H9 (cell line): ENCODE measurements around the gene DCDC1. TPM values are rescaled to one million over a fixed set of nuclear protein-coding genes. Genes with fewer than 3 reads are reported as not detected.

Experiments
- DNase-seq: peaks from one replicate; pipeline ENCODE4 v3.0.0-alpha.2; 2017
- H2AFZ ChIP-seq: one replicate; pipeline ENCODE4 v1.6.1; 2013; ENCODE audit warnings: mild to moderate bottlenecking, low read length, control low read depth, moderate library complexity
- H2AK5ac ChIP-seq: 2 replicates; pipeline ENCODE4 v1.6.1; 2013; ENCODE audit warnings: low read length, control low read depth, mixed read lengths; ENCODE audit not compliant: insufficient read length
- H2BK120ac ChIP-seq: one replicate; pipeline ENCODE4 v1.6.1; 2013; ENCODE audit warnings: low read depth, mild to moderate bottlenecking, low read length, control low read depth, inconsistent platforms; ENCODE audit not compliant: poor library complexity, severe bottlenecking
- H2BK12ac ChIP-seq: 2 replicates; pipeline ENCODE4 v1.6.1; 2013; ENCODE audit warnings: low read length, control low read depth, mixed read lengths, low read depth; ENCODE audit not compliant: insufficient read length
- H2BK15ac ChIP-seq: 2 replicates; pipeline ENCODE4 v1.6.1; 2013; ENCODE audit warnings: low read depth, low read length, control low read depth
- H2BK20ac ChIP-seq: one replicate; pipeline ENCODE4 v1.6.1; 2013; ENCODE audit warnings: low read depth, mild to moderate bottlenecking, low read length, control low read depth, inconsistent platforms; ENCODE audit not compliant: poor library complexity, severe bottlenecking
- H2BK5ac ChIP-seq: 2 replicates; pipeline ENCODE4 v1.6.1; 2013; ENCODE audit warnings: low read length, control low read depth, mixed read lengths; ENCODE audit not compliant: insufficient read length
- H3K14ac ChIP-seq: 2 replicates; pipeline ENCODE4 v1.6.1; 2013; ENCODE audit warnings: low read length, control low read depth; ENCODE audit not compliant: insufficient read depth
- H3K18ac ChIP-seq: 2 replicates; pipeline ENCODE4 v1.6.1; 2013; ENCODE audit warnings: low read depth, mild to moderate bottlenecking, mixed read lengths, low read length, control low read depth; ENCODE audit not compliant: insufficient read length
- H3K23ac ChIP-seq: 2 replicates; pipeline ENCODE4 v1.6.1; 2013; ENCODE audit warnings: low read length, control low read depth, mixed read lengths, low read depth; ENCODE audit not compliant: insufficient read length
- H3K23me2 ChIP-seq: 2 replicates; pipeline ENCODE4 v1.6.1; 2013; ENCODE audit warnings: low read depth, mild to moderate bottlenecking, mixed read lengths, low read length, control low read depth; ENCODE audit not compliant: insufficient read length, poor library complexity, severe bottlenecking
- H3K27ac ChIP-seq: 2 replicates; pipeline ENCODE4 v1.5.1; 2013; ENCODE audit warnings: low read length, control low read depth, mixed read lengths, low read depth; ENCODE audit not compliant: insufficient read length
- H3K27me3 ChIP-seq: 2 replicates; pipeline ENCODE4 v1.6.1; 2013; ENCODE audit warnings: low read length, control low read depth, inconsistent platforms; ENCODE audit not compliant: insufficient read depth
- H3K4ac ChIP-seq: 2 replicates; pipeline ENCODE4 v1.6.1; 2013; ENCODE audit warnings: low read depth, mild to moderate bottlenecking, control low read depth, inconsistent platforms, low read length, moderate library complexity
- H3K4me1 ChIP-seq: 2 replicates; pipeline ENCODE4 v1.6.1; 2013; ENCODE audit warnings: low read length, control low read depth, inconsistent platforms; ENCODE audit not compliant: insufficient read depth
- H3K4me2 ChIP-seq: 2 replicates; pipeline ENCODE4 v1.6.1; 2013; ENCODE audit warnings: low read length, control low read depth, mixed read lengths; ENCODE audit not compliant: insufficient read length, insufficient read depth
- H3K56ac ChIP-seq: 2 replicates; pipeline ENCODE4 v1.6.1; 2013; ENCODE audit warnings: low read depth, mild to moderate bottlenecking, mixed read lengths, low read length, control low read depth; ENCODE audit not compliant: insufficient read length
- H3K79me1 ChIP-seq: 2 replicates; pipeline ENCODE4 v1.6.1; 2013; ENCODE audit warnings: low read depth, mild to moderate bottlenecking, moderate library complexity, low read length, control low read depth, inconsistent platforms; ENCODE audit not compliant: insufficient read depth, poor library complexity, severe bottlenecking
- H3K79me2 ChIP-seq: 2 replicates; pipeline ENCODE4 v1.6.1; 2013; ENCODE audit warnings: low read length, control low read depth, inconsistent platforms; ENCODE audit not compliant: insufficient read depth
- H3K9ac ChIP-seq: 2 replicates; pipeline ENCODE4 v1.6.1; 2013; ENCODE audit warnings: low read length, control low read depth, mixed read lengths; ENCODE audit not compliant: insufficient read length; ENCODE audit errors: extremely low read depth
- H3K9me3 ChIP-seq: one replicate; pipeline ENCODE4 v1.6.1; 2013; ENCODE audit warnings: low read depth, low read length, inconsistent platforms; ENCODE audit not compliant: control insufficient read depth
- H3T11ph ChIP-seq: one replicate; pipeline ENCODE4 v1.6.1; 2013; ENCODE audit warnings: mild to moderate bottlenecking, low read length, control low read depth, inconsistent platforms
- H4K20me1 ChIP-seq: one replicate; pipeline ENCODE4 v1.6.1; 2013; ENCODE audit not compliant: control insufficient read depth, insufficient read length, insufficient read depth
- H4K5ac ChIP-seq: 2 replicates; pipeline ENCODE4 v1.6.1; 2013; ENCODE audit warnings: low read depth, mild to moderate bottlenecking, mixed read lengths, low read length, control low read depth; ENCODE audit not compliant: insufficient read length
- H4K8ac ChIP-seq: replicated peaks from 2 replicates; pipeline ENCODE4 v1.6.1; 2013; ENCODE audit warnings: low read length, control low read depth, mixed read lengths, low read depth; ENCODE audit not compliant: insufficient read length
- H4K91ac ChIP-seq: 2 replicates; pipeline ENCODE4 v1.6.1; 2013; ENCODE audit warnings: low read depth, mild to moderate bottlenecking, moderate library complexity, mixed read lengths, low read length, control low read depth; ENCODE audit not compliant: insufficient read length
- H3K27ac Mint-ChIP-seq, 3 experiments: 2 replicates in 2 of 3; 3 replicates in 1 of 3; pipeline ENCODE4 v1.8.0; 2020 to 2021; ENCODE audit warnings: mixed read lengths in 3 of 3, mild to moderate bottlenecking in 1 of 3, moderate library complexity in 1 of 3
- H3K27me3 Mint-ChIP-seq: 2 replicates; pipeline ENCODE4 v1.8.0; 2021; ENCODE audit warnings: low read depth, mild to moderate bottlenecking, moderate library complexity, mixed read lengths
- H3K36me3 Mint-ChIP-seq, 3 experiments: 2 replicates in 2 of 3; 3 replicates in 1 of 3; pipeline ENCODE4 v1.8.0; 2020 to 2021; ENCODE audit warnings: low read depth in 3 of 3, mixed read lengths in 3 of 3; ENCODE audit not compliant: insufficient read depth in 1 of 3
- H3K4me1 Mint-ChIP-seq, 2 experiments: 2 replicates each; pipeline ENCODE4 v1.8.0; 2020; ENCODE audit warnings: mixed read lengths in 2 of 2
- H3K4me3 Mint-ChIP-seq, 2 experiments: 2 replicates in 1 of 2; 3 replicates in 1 of 2; pipeline ENCODE4 v1.8.0; 2020 to 2021; ENCODE audit warnings: mild to moderate bottlenecking in 2 of 2, mixed read lengths in 2 of 2, moderate library complexity in 1 of 2
- H3K9me3 Mint-ChIP-seq, 2 experiments: 2 replicates in 1 of 2; 3 replicates in 1 of 2; pipeline ENCODE4 v1.8.0; 2020; ENCODE audit warnings: mild to moderate bottlenecking in 2 of 2, mixed read lengths in 2 of 2, moderate library complexity in 1 of 2
- WGBS: extraction: QIAGEN DNeasy Blood & Tissue Kit; methylation state at CpG from one replicate; pipeline ENCODE4 v1.1.7; 2013; ENCODE audit warnings: missing lambda C conversion rate, low lambda C conversion rate, mixed read lengths; ENCODE audit not compliant: insufficient read length; ENCODE audit errors: extremely low coverage; 5-methylcytosine and 5-hydroxymethylcytosine counted together
- total RNA-seq: library from RNA; stranded (reverse); gene quantifications from 2 replicates; pipeline ENCODE4 v1.2.1, GENCODE V29; 2021
- TF ChIP-seq, protein P1 (sequence below): fragments of 200-600 bp; sonication (generic); conservative IDR thresholded peaks from 3 replicates; pipeline ENCODE4 v1.8.0; 2021; ENCODE audit warnings: antibody characterized with exemption, mild to moderate bottlenecking

The DCDC1 gene
- total RNA-seq, 1 experiment from 2014 or later: 0.09 TPM

- Histone ChIP-seq H4K8ac (no peak overlapping the region), H3K56ac (no peak overlapping the region), H3K27ac (no peak overlapping the region), H2BK20ac (no peak overlapping the region), H2BK15ac (no peak overlapping the region), H3K23ac (no peak overlapping the region), H2BK12ac (no peak overlapping the region), H3K9ac (no peak overlapping the region), H4K20me1 (no peaks in the 10 kb centered on the region), H4K5ac (no peak overlapping the region), H3K4ac (no peak overlapping the region), H3K79me2 (no peaks in the 10 kb centered on the region), H3K79me1 (no peaks in the 10 kb centered on the region), H2AK5ac (no peak overlapping the region), H3K14ac (no peak overlapping the region), H2BK120ac (no peak overlapping the region), H3K4me1 (no peaks in the 10 kb centered on the region), H3T11ph (no peak overlapping the region), H4K91ac (no peak overlapping the region), H2BK5ac (no peak overlapping the region), H2AFZ (no peak overlapping the region), H3K27me3 (no peaks in the 10 kb centered on the region), H3K4me2 (no peak overlapping the region), H3K9me3 (no peaks in the 10 kb centered on the region), H3K23me2 (no peaks in the 10 kb centered on the region), H3K18ac (no peak overlapping the region)
- TF ChIP-seq, protein P1, sequence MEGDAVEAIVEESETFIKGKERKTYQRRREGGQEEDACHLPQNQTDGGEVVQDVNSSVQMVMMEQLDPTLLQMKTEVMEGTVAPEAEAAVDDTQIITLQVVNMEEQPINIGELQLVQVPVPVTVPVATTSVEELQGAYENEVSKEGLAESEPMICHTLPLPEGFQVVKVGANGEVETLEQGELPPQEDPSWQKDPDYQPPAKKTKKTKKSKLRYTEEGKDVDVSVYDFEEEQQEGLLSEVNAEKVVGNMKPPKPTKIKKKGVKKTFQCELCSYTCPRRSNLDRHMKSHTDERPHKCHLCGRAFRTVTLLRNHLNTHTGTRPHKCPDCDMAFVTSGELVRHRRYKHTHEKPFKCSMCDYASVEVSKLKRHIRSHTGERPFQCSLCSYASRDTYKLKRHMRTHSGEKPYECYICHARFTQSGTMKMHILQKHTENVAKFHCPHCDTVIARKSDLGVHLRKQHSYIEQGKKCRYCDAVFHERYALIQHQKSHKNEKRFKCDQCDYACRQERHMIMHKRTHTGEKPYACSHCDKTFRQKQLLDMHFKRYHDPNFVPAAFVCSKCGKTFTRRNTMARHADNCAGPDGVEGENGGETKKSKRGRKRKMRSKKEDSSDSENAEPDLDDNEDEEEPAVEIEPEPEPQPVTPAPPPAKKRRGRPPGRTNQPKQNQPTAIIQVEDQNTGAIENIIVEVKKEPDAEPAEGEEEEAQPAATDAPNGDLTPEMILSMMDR: no peak
- WGBS: no CpG with 5 or more reads among the region's 1 CpG
- H3K27me3 Mint-ChIP-seq: no peaks in the 10 kb centered on the region
- no peak overlapping the region for H3K4me3 Mint-ChIP-seq
- no peak overlapping the region for H3K27ac Mint-ChIP-seq
- no peaks in the 10 kb centered on the region for H3K36me3 Mint-ChIP-seq
- DNase-seq: no peak
- H3K4me1 Mint-ChIP-seq: peaks cover 0 to 5% of the 10 kb centered on the region in 2 experiments; a peak in 3 of 4 replicates
- H3K9me3 Mint-ChIP-seq: no peaks in the 10 kb centered on the region
These were observed 460.7 kb downstream of the DCDC1 start for GRCh38 chr11:30908857-30909256.
